Spleen (tissue), 11 donors: Measurements from ENCODE around the gene JADE3. TPM values are rescaled to one million over a fixed set of nuclear protein-coding genes. Genes with fewer than 3 reads are reported as not detected.

ENCODE experiments used
- DNase-seq: peaks from one replicate; pipeline ENCODE4 v3.0.0-alpha.2; 2020
- H3K27ac ChIP-seq, 8 donors: fragments of 200-600 bp; sonication (generic) in 7 of 8; 1 replicate in 4 of 8; 2 replicates in 4 of 8; pipeline versions ENCODE4 v1.5.0 to v1.8.0; 2016 to 2021; ENCODE audit warnings: inconsistent platforms in 4 of 8, mild to moderate bottlenecking in 4 of 8, moderate library complexity in 1 of 8
- H3K27me3 ChIP-seq, 7 donors: fragments of 200-600 bp; sonication (generic) in 6 of 7; replicated peaks in 1 of 7; 1 replicate in 4 of 7; 2 replicates in 3 of 7; pipeline versions ENCODE4 v1.5.0 to v1.8.0; 2016 to 2021; ENCODE audit warnings: inconsistent platforms in 3 of 7, mild to moderate bottlenecking in 1 of 7
- H3K36me3 ChIP-seq, 6 donors: fragments of 200-600 bp; sonication (generic) in 5 of 6; 1 replicate in 4 of 6; 2 replicates in 2 of 6; pipeline versions ENCODE4 v1.5.0 to v1.8.0; 2016 to 2021; ENCODE audit warnings: inconsistent platforms in 2 of 6
- H3K4me1 ChIP-seq, 6 donors: fragments of 200-600 bp; sonication (generic) in 5 of 6; 1 replicate in 3 of 6; 2 replicates in 3 of 6; pipeline versions ENCODE4 v1.5.0 to v1.8.0; 2016 to 2021; ENCODE audit warnings: inconsistent platforms in 3 of 6
- H3K4me3 ChIP-seq, 8 donors: fragments of 200-600 bp; sonication (generic) in 7 of 8; 1 replicate in 4 of 8; 2 replicates in 4 of 8; pipeline versions ENCODE4 v1.5.0 to v1.8.0; 2016 to 2021; ENCODE audit warnings: inconsistent platforms in 4 of 8, mild to moderate bottlenecking in 4 of 8, moderate library complexity in 2 of 8
- H3K9me3 ChIP-seq, 8 donors: fragments of 200-600 bp; sonication (generic) in 7 of 8; 1 replicate in 4 of 8; 2 replicates in 4 of 8; pipeline versions ENCODE4 v1.5.0 to v1.8.0; 2016 to 2021; ENCODE audit warnings: inconsistent platforms in 4 of 8
- POLR2A ChIP-seq, 3 donors: fragments of 450-650 bp; IDR thresholded peaks; one replicate each; pipeline ENCODE4 v1.5.1; 2017; ENCODE audit warnings: antibody characterized with exemption in 3 of 3, mild to moderate bottlenecking in 1 of 3
- POLR2AphosphoS5 ChIP-seq, 3 donors: sonication (generic); formaldehyde crosslinking; IDR thresholded peaks; one replicate each; pipeline ENCODE4 v1.5.1; 2017; ENCODE audit warnings: antibody characterized with exemption in 3 of 3
- WGBS, 5 donors: extraction: QIAGEN DNeasy Blood & Tissue Kit in 3 of 5; methylation state at CpG; one replicate each; pipeline versions ENCODE4 v1.1.5 to v1.1.7; 2013 to 2018; 5-methylcytosine and 5-hydroxymethylcytosine counted together
- intact Hi-C: fragments of 100-400 bp; cut with DNase I; formaldehyde crosslinking; loops from one replicate; pipeline ENCODE4 v1.15.0; 2023; ENCODE audit warnings: low total_unique reads
- polyA plus RNA-seq, 3 donors: library from polyadenylated mRNA; stranded (reverse); fragments of 200-250 nt; gene quantifications; one replicate each; pipeline ENCODE4 v1.2.1, GENCODE V29; 2013
- total RNA-seq, 7 donors: library from RNA; depleted of rRNA in 3 of 7; stranded (reverse); fragments of >200 nt in 3 of 7; fragmentation: NEBNext Ultra II Directional in 4 of 7; extraction: Animal tissue kit (Norgen Biotek cat#: 25700) in 4 of 7; gene quantifications; one replicate each; pipeline versions ENCODE4 v1.1.0 to v1.2.1, GENCODE V29; 2016 to 2021
- TF ChIP-seq, protein P1 (sequence below), 11 experiments: fragments of 200-600 bp in 7 of 11; fragments of 450-650 bp in 4 of 11; sonication (generic) in 4 of 11; IDR thresholded peaks in 8 of 11; conservative IDR thresholded peaks in 3 of 11; 1 replicate in 7 of 11; 2 replicates in 4 of 11; pipeline versions ENCODE4 v1.4.0 to v1.8.0; 2016 to 2021; ENCODE audit warnings: antibody characterized with exemption in 11 of 11, inconsistent platforms in 4 of 11, mild to moderate bottlenecking in 1 of 11
- donor health status: healthy with polysubstance abuse.
- donor health status: DM: no; HTN: no; CAD: no; lungs with moderate emphysema.
- donor health status: DM: no; HTN: no; CAD: no.
- donor health status: Bipolar disorder and iron deficiency.
- donor health status: healthy.
- donor health status: DM: no; HTN: no; CAD: no.
- donor health status: DM: yes; HTN: yes; CAD: no.

Gene JADE3
- total and polyA plus RNA-seq, 10 donors = 6.0 to 15.6 (median 11.4) TPM

GRCh38 chrX:47061238-47061919 lies 149.2 kb downstream of the JADE3 start:
- Histone ChIP-seq H3K27me3 (peaks cover 0 to 11% (median 0%) of the 10 kb centered on the region in 7 donors), H3K4me1 (no peaks in the 10 kb centered on the region), H3K27ac (no peak overlapping the region), H3K4me3 (no peak overlapping the region), H3K36me3 (peaks cover 0 to 22% (median 0%) of the 10 kb centered on the region in 6 donors), H3K9me3 (no peaks in the 10 kb centered on the region)
- TF ChIP-seq POLR2AphosphoS5 (IDR thresholded peaks at IDR 0.05) (no peak), POLR2A (IDR thresholded peaks at IDR 0.05) (no peak)
- TF ChIP-seq, protein P1, sequence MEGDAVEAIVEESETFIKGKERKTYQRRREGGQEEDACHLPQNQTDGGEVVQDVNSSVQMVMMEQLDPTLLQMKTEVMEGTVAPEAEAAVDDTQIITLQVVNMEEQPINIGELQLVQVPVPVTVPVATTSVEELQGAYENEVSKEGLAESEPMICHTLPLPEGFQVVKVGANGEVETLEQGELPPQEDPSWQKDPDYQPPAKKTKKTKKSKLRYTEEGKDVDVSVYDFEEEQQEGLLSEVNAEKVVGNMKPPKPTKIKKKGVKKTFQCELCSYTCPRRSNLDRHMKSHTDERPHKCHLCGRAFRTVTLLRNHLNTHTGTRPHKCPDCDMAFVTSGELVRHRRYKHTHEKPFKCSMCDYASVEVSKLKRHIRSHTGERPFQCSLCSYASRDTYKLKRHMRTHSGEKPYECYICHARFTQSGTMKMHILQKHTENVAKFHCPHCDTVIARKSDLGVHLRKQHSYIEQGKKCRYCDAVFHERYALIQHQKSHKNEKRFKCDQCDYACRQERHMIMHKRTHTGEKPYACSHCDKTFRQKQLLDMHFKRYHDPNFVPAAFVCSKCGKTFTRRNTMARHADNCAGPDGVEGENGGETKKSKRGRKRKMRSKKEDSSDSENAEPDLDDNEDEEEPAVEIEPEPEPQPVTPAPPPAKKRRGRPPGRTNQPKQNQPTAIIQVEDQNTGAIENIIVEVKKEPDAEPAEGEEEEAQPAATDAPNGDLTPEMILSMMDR (IDR thresholded peaks at IDR 0.05 in 8 of 11, conservative IDR thresholded peaks at IDR 0.05 in 3 of 11) = no peak
- DNase-seq = no peak
- intact Hi-C loops = no loop called here
- whole genome bisulfite sequencing, 5 donors = 73 to 100% (median 89%) methylated on average over 2 of the region's 2 CpGs

DNA sequence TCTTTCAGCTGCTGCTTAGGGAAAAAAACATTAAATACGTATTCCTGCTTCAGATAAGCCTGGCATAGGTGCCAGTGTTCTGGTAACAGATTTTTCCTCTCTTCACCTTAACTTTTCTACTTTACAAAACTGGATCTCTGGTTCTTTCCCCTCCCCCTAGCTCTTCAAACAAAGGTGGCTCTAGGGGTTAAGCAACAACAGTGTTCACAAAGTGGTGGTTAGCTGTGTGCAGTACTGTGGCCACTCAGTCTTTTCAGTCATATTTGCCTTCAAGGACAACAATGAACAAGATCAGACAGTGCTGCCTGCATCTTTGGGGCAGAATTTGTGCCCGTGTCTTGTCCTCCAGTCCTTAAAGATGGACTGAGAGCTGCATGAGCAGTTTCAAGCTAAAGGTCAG lies 151.0 kb downstream of the JADE3 start:
- no peak for DNase-seq
- no peaks in the 10 kb centered on the region for H3K4me1 ChIP-seq
- WGBS, 5 donors = 67 to 97% (median 88%) methylated on average over 2 of the region's 2 CpGs
- TF ChIP-seq, protein P1 (IDR thresholded peaks at IDR 0.05 in 8 of 11, conservative IDR thresholded peaks at IDR 0.05 in 3 of 11) = no peak
- TF ChIP-seq POLR2AphosphoS5 (IDR thresholded peaks at IDR 0.05) (no peak), POLR2A (IDR thresholded peaks at IDR 0.05) (no peak)
- intact Hi-C loops = no loop called here
- no peak overlapping the region for H3K27ac ChIP-seq
- H3K27me3 ChIP-seq = peaks cover 0 to 6% (median 0%) of the 10 kb centered on the region in 7 donors
- peaks cover 0 to 5% (median 0%) of the 10 kb centered on the region in 6 donors for H3K36me3 ChIP-seq
- H3K9me3 ChIP-seq = no peaks in the 10 kb centered on the region
- no peak overlapping the region for H3K4me3 ChIP-seq

- no peak for DNase-seq
- peaks cover 0 to 3% (median 0%) of the 10 kb centered on the region in 7 donors for H3K27me3 ChIP-seq
- H3K4me1 ChIP-seq = no peaks in the 10 kb centered on the region
- intact Hi-C loops = no loop called here
- H3K27ac ChIP-seq = no peak overlapping the region
- H3K4me3 ChIP-seq = no peak overlapping the region
- no peaks in the 10 kb centered on the region for H3K36me3 ChIP-seq
- WGBS, 5 donors = 55 to 74% (median 66%) methylated on average over 3 of the region's 3 CpGs
- TF ChIP-seq POLR2AphosphoS5 (IDR thresholded peaks at IDR 0.05) (no peak), POLR2A (IDR thresholded peaks at IDR 0.05) (no peak)
- TF ChIP-seq, protein P1 (IDR thresholded peaks at IDR 0.05 in 8 of 11, conservative IDR thresholded peaks at IDR 0.05 in 3 of 11) = no peak
- no peaks in the 10 kb centered on the region for H3K9me3 ChIP-seq
Observed at GRCh38 chrX:47068214-47068613, 156.0 kb downstream of the JADE3 start.

- no peak for DNase-seq
- Histone ChIP-seq H3K9me3 (no peaks in the 10 kb centered on the region), H3K27ac (no peak overlapping the region), H3K27me3 (no peaks in the 10 kb centered on the region), H3K4me1 (no peaks in the 10 kb centered on the region), H3K36me3 (no peaks in the 10 kb centered on the region), H3K4me3 (no peak overlapping the region)
- TF ChIP-seq, protein P1 (IDR thresholded peaks at IDR 0.05 in 8 of 11, conservative IDR thresholded peaks at IDR 0.05 in 3 of 11) = no peak
- no peak for TF ChIP-seq POLR2A (IDR thresholded peaks at IDR 0.05)
- TF ChIP-seq POLR2AphosphoS5 (IDR thresholded peaks at IDR 0.05) = no peak
- intact Hi-C loops = no loop called here
Observed at GRCh38 chrX:47068720-47069119, 156.5 kb downstream of the JADE3 start.
